ENCODE results near the gene ATP13A5.

Gene ATP13A5

DNA sequence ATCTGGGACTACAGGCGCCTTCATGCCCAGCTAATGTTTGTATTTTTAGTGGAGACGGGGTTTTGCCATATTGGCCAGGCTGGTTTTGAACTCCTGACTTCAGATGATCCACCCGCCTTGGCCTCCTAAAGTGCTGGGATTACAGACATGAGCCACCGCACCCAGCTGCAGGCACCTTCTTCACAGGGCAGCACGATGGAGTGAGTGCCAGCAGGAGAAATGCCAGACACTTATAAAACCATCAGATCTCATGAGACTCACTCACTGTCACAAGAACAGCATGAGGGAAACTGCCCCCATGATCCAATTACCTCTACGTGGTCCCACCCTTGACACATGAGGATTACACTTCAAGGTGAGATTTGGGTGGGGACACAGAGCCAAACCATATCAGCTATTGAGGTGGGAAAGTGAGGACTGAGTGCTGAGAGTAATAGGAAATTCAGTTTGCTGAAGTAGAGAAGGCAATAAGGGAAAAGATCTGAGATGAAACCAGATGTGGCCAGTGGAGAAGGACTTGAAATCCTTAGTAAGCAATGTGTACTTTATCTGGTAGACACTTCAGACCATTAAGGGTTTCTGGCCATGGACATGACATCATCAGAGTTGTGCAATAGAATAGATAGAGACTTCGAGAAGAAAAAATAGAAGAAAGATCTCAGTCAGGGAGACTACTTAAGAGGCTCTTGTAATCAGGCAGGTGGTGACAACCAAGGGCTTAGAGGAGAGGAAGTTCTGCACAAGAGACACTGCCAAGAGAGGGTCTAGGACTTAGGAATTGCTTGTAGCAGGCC, 18.1 kb upstream of the ATP13A5 start:
- H3K27ac ChIP-seq (ENCODE audit: low read length): no peak overlapping the region
- no peaks in the 10 kb centered on the region for H3K9me3 ChIP-seq (ENCODE audit: insufficient read depth, low read length)
- H3K4me3 ChIP-seq (ENCODE audit: low read length): no peak overlapping the region
- H3K9ac ChIP-seq (ENCODE audit: low read length): no peak overlapping the region
- H3K79me2 ChIP-seq (ENCODE audit: low read length): no peaks in the 10 kb centered on the region
- TF ChIP-seq, protein P1, sequence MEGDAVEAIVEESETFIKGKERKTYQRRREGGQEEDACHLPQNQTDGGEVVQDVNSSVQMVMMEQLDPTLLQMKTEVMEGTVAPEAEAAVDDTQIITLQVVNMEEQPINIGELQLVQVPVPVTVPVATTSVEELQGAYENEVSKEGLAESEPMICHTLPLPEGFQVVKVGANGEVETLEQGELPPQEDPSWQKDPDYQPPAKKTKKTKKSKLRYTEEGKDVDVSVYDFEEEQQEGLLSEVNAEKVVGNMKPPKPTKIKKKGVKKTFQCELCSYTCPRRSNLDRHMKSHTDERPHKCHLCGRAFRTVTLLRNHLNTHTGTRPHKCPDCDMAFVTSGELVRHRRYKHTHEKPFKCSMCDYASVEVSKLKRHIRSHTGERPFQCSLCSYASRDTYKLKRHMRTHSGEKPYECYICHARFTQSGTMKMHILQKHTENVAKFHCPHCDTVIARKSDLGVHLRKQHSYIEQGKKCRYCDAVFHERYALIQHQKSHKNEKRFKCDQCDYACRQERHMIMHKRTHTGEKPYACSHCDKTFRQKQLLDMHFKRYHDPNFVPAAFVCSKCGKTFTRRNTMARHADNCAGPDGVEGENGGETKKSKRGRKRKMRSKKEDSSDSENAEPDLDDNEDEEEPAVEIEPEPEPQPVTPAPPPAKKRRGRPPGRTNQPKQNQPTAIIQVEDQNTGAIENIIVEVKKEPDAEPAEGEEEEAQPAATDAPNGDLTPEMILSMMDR (IDR thresholded peaks at IDR 0.05; ENCODE audit: low read depth, low read length): no peak
- TF ChIP-seq EZH2phosphoT487 (IDR thresholded peaks at IDR 0.05; ENCODE audit: low read depth): no peak
- H3K4me1 ChIP-seq (ENCODE audit: low read length): no peaks in the 10 kb centered on the region
- no peaks in the 10 kb centered on the region for H4K20me1 ChIP-seq (ENCODE audit: insufficient read depth, low read length)
- no peak overlapping the region for H3K4me2 ChIP-seq (ENCODE audit: low read length)
- no peak overlapping the region for H2AFZ ChIP-seq (ENCODE audit: low read depth, low read length)
- H3K36me3 ChIP-seq (replicated peaks; ENCODE audit: low read depth, low read length): no peaks in the 10 kb centered on the region
- H3K27me3 ChIP-seq (ENCODE audit: low read depth, low read length): no peaks in the 10 kb centered on the region

DNA sequence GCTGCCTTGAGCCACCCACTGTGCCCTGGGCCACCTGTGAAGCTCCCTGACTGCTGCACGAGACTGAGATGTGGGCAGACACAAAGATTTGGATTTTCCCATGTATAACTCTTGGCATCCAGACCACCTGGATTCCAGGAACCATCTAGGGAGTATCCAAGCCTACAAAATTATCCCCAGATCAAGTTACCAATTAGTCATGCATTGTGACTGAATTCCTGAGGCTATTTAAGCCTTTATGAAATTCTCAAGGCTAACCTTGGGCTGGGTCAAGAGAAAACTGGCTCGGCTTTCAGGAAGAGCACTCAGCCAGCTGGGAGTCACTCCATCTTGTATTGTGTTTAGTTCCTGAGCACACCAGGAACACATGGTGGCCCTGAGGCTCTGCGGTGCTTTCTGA, 13.3 kb upstream of the ATP13A5 start:
- Histone ChIP-seq H3K36me3 (replicated peaks; ENCODE audit: low read depth, low read length) (no peaks in the 10 kb centered on the region), H3K4me1 (ENCODE audit: low read length) (no peaks in the 10 kb centered on the region), H2AFZ (ENCODE audit: low read depth, low read length) (no peak overlapping the region), H3K4me2 (ENCODE audit: low read length) (no peak overlapping the region), H3K79me2 (ENCODE audit: low read length) (no peaks in the 10 kb centered on the region), H4K20me1 (ENCODE audit: insufficient read depth, low read length) (no peaks in the 10 kb centered on the region), H3K9me3 (ENCODE audit: insufficient read depth, low read length) (no peaks in the 10 kb centered on the region), H3K27me3 (ENCODE audit: low read depth, low read length) (0 out of 2 replicates have a peak, but pooled peaks cover 6% of the 10 kb centered on the region), H3K4me3 (ENCODE audit: low read length) (no peak overlapping the region), H3K9ac (ENCODE audit: low read length) (no peak overlapping the region), H3K27ac (ENCODE audit: low read length) (no peak overlapping the region)
- no peak for TF ChIP-seq EZH2phosphoT487 (IDR thresholded peaks at IDR 0.05; ENCODE audit: low read depth)
- TF ChIP-seq, protein P1 (IDR thresholded peaks at IDR 0.05; ENCODE audit: low read depth, low read length): no peak

DNA sequence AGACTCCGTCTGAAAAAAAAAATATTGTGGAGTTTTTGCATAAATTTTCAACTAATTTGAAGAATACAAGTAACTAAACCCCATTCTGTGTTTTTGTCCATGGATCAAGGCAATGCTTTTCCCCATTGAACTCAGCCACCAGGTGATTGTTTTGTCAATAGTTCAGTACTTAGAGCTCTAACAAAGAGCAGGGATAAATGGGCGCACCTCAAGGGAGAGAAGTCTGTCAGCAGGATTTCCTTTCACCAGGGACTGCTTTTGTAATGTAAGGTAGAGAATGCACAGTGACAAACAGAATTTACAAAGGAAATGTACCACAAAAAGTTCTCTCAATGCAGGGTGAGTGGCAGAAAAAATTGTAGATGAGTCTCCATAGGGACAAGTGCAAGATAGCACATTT, 10.8 kb upstream of the ATP13A5 start:
- H3K4me2 ChIP-seq (ENCODE audit: low read length): no peak overlapping the region
- no peak for TF ChIP-seq EZH2phosphoT487 (IDR thresholded peaks at IDR 0.05; ENCODE audit: low read depth)
- TF ChIP-seq, protein P1 (IDR thresholded peaks at IDR 0.05; ENCODE audit: low read depth, low read length): no peak

DNA sequence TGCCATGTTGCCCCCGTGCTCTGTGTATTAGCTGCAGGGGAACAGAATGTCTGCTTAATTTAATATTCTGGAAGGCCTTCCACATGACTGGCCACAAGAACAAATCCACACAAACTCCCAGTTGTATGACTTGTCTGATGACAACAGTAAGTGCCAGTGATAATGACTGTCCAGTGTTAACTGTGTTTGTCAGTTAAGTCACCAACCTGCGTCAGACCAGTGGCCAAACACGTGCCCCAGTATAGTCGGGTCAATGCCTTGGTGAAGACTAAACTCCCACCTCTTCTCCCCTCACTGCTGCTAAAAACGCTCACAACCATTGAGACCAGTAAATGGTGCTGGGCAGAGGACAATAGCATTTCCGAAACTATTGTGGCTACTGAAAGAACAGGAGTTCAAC, 9.8 kb upstream of the ATP13A5 start:
- Histone ChIP-seq H2AFZ (ENCODE audit: low read depth, low read length) (no peak overlapping the region), H3K27ac (ENCODE audit: low read length) (no peak overlapping the region), H3K27me3 (ENCODE audit: low read depth, low read length) (0 out of 2 replicates have a peak, but pooled peaks cover 6% of the 10 kb centered on the region), H3K9me3 (ENCODE audit: insufficient read depth, low read length) (no peaks in the 10 kb centered on the region), H3K4me3 (ENCODE audit: low read length) (no peak overlapping the region), H3K4me1 (ENCODE audit: low read length) (no peaks in the 10 kb centered on the region), H4K20me1 (ENCODE audit: insufficient read depth, low read length) (no peaks in the 10 kb centered on the region), H3K9ac (ENCODE audit: low read length) (no peak overlapping the region), H3K36me3 (replicated peaks; ENCODE audit: low read depth, low read length) (no peaks in the 10 kb centered on the region), H3K79me2 (ENCODE audit: low read length) (no peaks in the 10 kb centered on the region), H3K4me2 (ENCODE audit: low read length) (no peak overlapping the region)
- TF ChIP-seq, protein P1 (IDR thresholded peaks at IDR 0.05; ENCODE audit: low read depth, low read length): no peak
- TF ChIP-seq EZH2phosphoT487 (IDR thresholded peaks at IDR 0.05; ENCODE audit: low read depth): no peak

More for the DNA sequence above, 10.8 kb upstream of the ATP13A5 start:
- H3K36me3 ChIP-seq (replicated peaks; ENCODE audit: low read depth, low read length): no peaks in the 10 kb centered on the region
- H3K4me3 ChIP-seq (ENCODE audit: low read length): no peak overlapping the region
- no peaks in the 10 kb centered on the region for H3K9me3 ChIP-seq (ENCODE audit: insufficient read depth, low read length)
- H3K27me3 ChIP-seq (ENCODE audit: low read depth, low read length): 0 out of 2 replicates have a peak, but pooled peaks cover 6% of the 10 kb centered on the region
- H3K4me1 ChIP-seq (ENCODE audit: low read length): no peaks in the 10 kb centered on the region
- no peaks in the 10 kb centered on the region for H4K20me1 ChIP-seq (ENCODE audit: insufficient read depth, low read length)
- H2AFZ ChIP-seq (ENCODE audit: low read depth, low read length): no peak overlapping the region
- no peak overlapping the region for H3K9ac ChIP-seq (ENCODE audit: low read length)
- no peaks in the 10 kb centered on the region for H3K79me2 ChIP-seq (ENCODE audit: low read length)
- no peak overlapping the region for H3K27ac ChIP-seq (ENCODE audit: low read length)
